SH-SY5Y (cell line): ENCODE measurements around the gene NEURL1B.

Source experiments
- GATA2 ChIP-seq: IDR thresholded peaks from 2 replicates; pipeline ENCODE4 v1.6.1; 2011; ENCODE audit warnings: mild to moderate bottlenecking, low read depth, low read length
- GATA3 ChIP-seq: IDR thresholded peaks from 2 replicates; pipeline ENCODE4 v1.6.1; 2011; ENCODE audit warnings: low read depth, mild to moderate bottlenecking, low read length, moderate library complexity

- TF ChIP-seq GATA2 (no peak), GATA3 (no peak)
These were observed 91.3 kb downstream of the NEURL1B start for GRCh38 chr5:172732201-172732865.
